B cell (primary cell): ENCODE data around the gene SFMBT1. TPM values are rescaled to one million over a fixed set of nuclear protein-coding genes. Genes with fewer than 3 reads are reported as not detected.

Source experiments
- ATAC-seq: fragments of 200-7000 bp; cut with Tn5 transposase; one replicate; pipeline ENCODE4 v1.10.0; 2021; ENCODE audit warnings: low read depth, mild to moderate bottlenecking, moderate number of reproducible peaks, moderate library complexity
- CTCF ChIA-PET: fragments of 350-600 bp; sonication (Branson Sonifier 250); formaldehyde crosslinking; loops from one replicate; lab custom pipeline; 2021; ENCODE audit warnings: antibody characterized with exemption, inconsistent platforms; lab: Charles Lee
- POLR2A ChIA-PET: fragments of 350-600 bp; sonication (Branson Sonifier 250); formaldehyde crosslinking; loops from one replicate; lab custom pipeline; 2021; ENCODE audit warnings: antibody characterized with exemption; lab: Charles Lee
- DNase-seq: peaks from one replicate; pipeline ENCODE4 v3.0.0; 2013
- H2AFZ ChIP-seq: 2 replicates; pipeline ENCODE4 v1.6.1; 2012; ENCODE audit warnings: mild to moderate bottlenecking, low read depth, low read length; ENCODE audit not compliant: insufficient read depth, poor library complexity, severe bottlenecking
- H3K27ac ChIP-seq, 2 donors: 1 replicate in 1 of 2; 2 replicates in 1 of 2; pipeline ENCODE4 v1.5.1; 2012 to 2013; ENCODE audit warnings: low read length in 2 of 2, mild to moderate bottlenecking in 2 of 2, moderate library complexity in 1 of 2
- H3K27me3 ChIP-seq, 4 experiments: fragments of 200-600 bp in 1 of 4; sonication (generic) in 1 of 4; replicated peaks in 1 of 4; 1 replicate in 2 of 4; 2 replicates in 2 of 4; pipeline versions ENCODE4 v1.6.1 to v1.7.0; 2013 to 2016; ENCODE audit warnings: low read length in 3 of 4, mild to moderate bottlenecking in 2 of 4, mixed read lengths in 1 of 4, moderate library complexity in 1 of 4; ENCODE audit not compliant: insufficient read depth in 4 of 4, control insufficient read depth in 3 of 4; ENCODE audit errors: control extremely low read depth in 1 of 4
- H3K36me3 ChIP-seq, 2 experiments: replicated peaks in 1 of 2; 1 replicate in 1 of 2; 2 replicates in 1 of 2; pipeline versions ENCODE4 v1.6.1 to v1.7.1; 2013; ENCODE audit warnings: low read length in 1 of 2; ENCODE audit not compliant: insufficient read depth in 2 of 2, control insufficient read depth in 1 of 2; ENCODE audit errors: control extremely low read depth in 1 of 2, extremely low read depth in 1 of 2
- H3K4me1 ChIP-seq, 2 donors: fragments of 200-600 bp in 1 of 2; sonication (generic) in 1 of 2; 1 replicate in 1 of 2; 2 replicates in 1 of 2; pipeline versions ENCODE4 v1.5.1 to v1.6.1; 2013 to 2017; ENCODE audit warnings: low read length in 2 of 2; ENCODE audit not compliant: control insufficient read depth in 2 of 2, insufficient read depth in 2 of 2
- H3K4me2 ChIP-seq: replicated peaks from 2 replicates; pipeline ENCODE3; 2012; ENCODE audit warnings: mild to moderate bottlenecking, low read depth, low read length; ENCODE audit not compliant: poor library complexity, severe bottlenecking
- H3K4me3 ChIP-seq, 5 experiments: fragments of 200-600 bp in 1 of 5; sonication (generic) in 1 of 5; 1 replicate in 3 of 5; 2 replicates in 2 of 5; pipeline versions ENCODE4 v1.5.1 to v1.7.0; 2011 to 2016; ENCODE audit warnings: low read length in 4 of 5, mild to moderate bottlenecking in 4 of 5, low read depth in 2 of 5, control low read depth in 1 of 5, moderate library complexity in 1 of 5; ENCODE audit not compliant: insufficient read depth in 1 of 5; ENCODE audit errors: control extremely low read depth in 1 of 5, extremely low read depth in 1 of 5
- H3K79me2 ChIP-seq: fragments of 200-600 bp; sonication (generic); one replicate; pipeline ENCODE4 v1.6.0; 2016; ENCODE audit warnings: low read length; ENCODE audit not compliant: control insufficient read depth, insufficient read depth
- H3K9ac ChIP-seq: fragments of 200-600 bp; sonication (generic); 2 replicates; pipeline ENCODE4 v1.6.1; 2017; ENCODE audit warnings: mild to moderate bottlenecking, low read length, moderate library complexity
- H3K9me3 ChIP-seq, 3 donors: one replicate each; pipeline versions ENCODE4 v1.6.1 to v1.7.1; 2013; ENCODE audit warnings: low read length in 2 of 3; ENCODE audit not compliant: control insufficient read depth in 2 of 3, insufficient read depth in 1 of 3; ENCODE audit errors: control extremely low read depth in 1 of 3
- H4K20me1 ChIP-seq: 2 replicates; pipeline ENCODE4 v1.6.0; 2012; ENCODE audit warnings: mild to moderate bottlenecking, low read length; ENCODE audit not compliant: insufficient read depth, control insufficient read depth, poor library complexity, severe bottlenecking
- H3K27ac Mint-ChIP-seq: one replicate; pipeline ENCODE4 v1.8.0; 2021; ENCODE audit warnings: mixed read lengths
- H3K27me3 Mint-ChIP-seq: one replicate; pipeline ENCODE4 v1.8.0; 2021; ENCODE audit warnings: mixed read lengths
- H3K4me1 Mint-ChIP-seq: one replicate; pipeline ENCODE4 v1.8.0; 2021; ENCODE audit warnings: mixed read lengths
- H3K4me3 Mint-ChIP-seq: one replicate; pipeline ENCODE4 v1.8.0; 2021; ENCODE audit warnings: mixed read lengths
- H3K9me3 Mint-ChIP-seq: one replicate; pipeline ENCODE4 v1.8.0; 2022; ENCODE audit warnings: mixed read lengths; ENCODE audit not compliant: insufficient read depth
- CTCF ChIP-seq: fragments of 200-600 bp; IDR thresholded peaks from one replicate; pipeline ENCODE4 v1.8.0; 2022; ENCODE audit warnings: antibody characterized with exemption, mild to moderate bottlenecking
- EZH2 ChIP-seq: IDR thresholded peaks from 2 replicates; pipeline ENCODE4 v1.6.1; 2012; ENCODE audit warnings: borderline replicate concordance, low read depth, mild to moderate bottlenecking, moderate library complexity, low read length; ENCODE audit not compliant: insufficient read depth, poor library complexity, severe bottlenecking
- WGBS: methylation state at CpG from one replicate; pipeline ENCODE4 v1.1.5; 2013; ENCODE audit warnings: missing lambda C conversion rate; ENCODE audit not compliant: insufficient coverage; 5-methylcytosine and 5-hydroxymethylcytosine counted together
- intact Hi-C: fragments of 100-400 bp; cut with micrococcal nuclease; formaldehyde crosslinking; loops from one replicate; pipeline ENCODE4 v1.10.0; 2022
- polyA plus RNA-seq: library from polyadenylated mRNA; depleted of rRNA; stranded (reverse); fragments of >200 nt; gene quantifications from 2 replicates; pipeline ENCODE4 v1.2.3, GENCODE V29; 2012
- total RNA-seq, 2 donors: library from RNA; stranded (reverse); fragments of 120-200 nt in 1 of 2; gene quantifications; 1 replicate in 1 of 2; 2 replicates in 1 of 2; pipeline versions ENCODE4 v1.2.3 to v1.2.4, GENCODE V29; 2013 to 2022

SFMBT1 gene
- total and polyA plus RNA-seq, 2 donors (not counting 1 experiment from before 2014, with no cell fraction given) = 9.9 to 55.8 TPM

GRCh38 chr3:52860424-52860768, 185.5 kb downstream of the SFMBT1 start:
- WGBS = 100% methylated on average over 7 of the region's 8 CpGs
- Histone ChIP-seq H2AFZ (no peak overlapping the region), H3K4me1 (no peaks in the 10 kb centered on the region), H3K4me2 (no peak overlapping the region), H3K9ac (no peak overlapping the region), H3K4me3 (no peak overlapping the region), H3K9me3 (peaks cover 0 to 14% (median 3%) of the 10 kb centered on the region in 3 donors), H4K20me1 (no peaks in the 10 kb centered on the region), H3K27ac (no peak overlapping the region), H3K36me3 (peaks cover 0 to 7% of the 10 kb centered on the region in 2 experiments), H3K79me2 (no peaks in the 10 kb centered on the region), H3K27me3 (no peaks in the 10 kb centered on the region)
- DNase-seq (no peak), ATAC-seq (no peak)
- Mint-ChIP-seq H3K27ac (no peak overlapping the region), H3K27me3 (no peaks in the 10 kb centered on the region), H3K4me1 (no peaks in the 10 kb centered on the region), H3K9me3 (peaks cover 5% of the 10 kb centered on the region), H3K4me3 (no peak overlapping the region)
- no peak for TF ChIP-seq CTCF
- TF ChIP-seq EZH2 = no peak
- CTCF ChIA-PET = no interaction called here
- intact Hi-C loops = no loop called here
- POLR2A ChIA-PET = no interaction called here

DNA sequence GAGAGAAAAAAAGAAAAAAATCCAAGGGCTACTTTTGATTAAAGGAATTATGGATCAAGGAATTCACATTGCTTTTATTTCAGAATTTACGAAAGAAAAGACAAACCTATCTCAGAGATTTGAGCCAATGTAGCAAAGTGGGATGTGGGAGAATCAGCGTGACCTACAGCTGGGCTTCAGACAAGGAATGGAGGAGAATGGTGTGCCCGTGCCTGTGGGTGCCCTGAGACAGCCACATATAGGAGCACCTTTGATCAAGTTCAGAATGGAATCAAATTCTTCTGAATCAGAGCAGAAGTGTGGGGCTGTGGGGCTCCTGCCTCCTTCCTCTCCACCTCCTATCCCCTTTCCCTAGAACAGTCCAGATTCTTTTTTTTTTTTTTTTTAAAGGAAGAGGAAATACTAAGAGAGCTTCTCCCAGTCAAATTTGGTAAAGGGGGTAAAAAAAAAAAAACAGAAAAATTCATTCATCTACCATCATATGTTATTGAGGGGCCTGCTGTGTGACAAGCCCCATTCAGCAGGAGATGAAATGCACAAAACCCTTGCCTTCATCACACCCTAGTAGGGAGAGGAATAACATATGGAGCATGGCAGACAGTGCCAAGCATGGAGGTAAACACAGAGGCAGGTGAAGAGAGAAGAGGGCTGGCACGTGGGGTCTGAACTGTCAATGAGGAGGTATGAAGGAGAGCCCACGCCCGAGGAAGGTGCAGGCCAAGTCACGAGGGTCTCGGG, 186.0 kb downstream of the SFMBT1 start:
- DNase-seq = no peak
- TF ChIP-seq EZH2 (no peak), CTCF (no peak)
- Histone ChIP-seq H2AFZ (no peak overlapping the region), H3K79me2 (no peaks in the 10 kb centered on the region), H3K9me3 (peaks cover 0 to 10% (median 3%) of the 10 kb centered on the region in 3 donors), H3K27me3 (no peaks in the 10 kb centered on the region), H3K4me2 (no peak overlapping the region), H3K9ac (no peak overlapping the region), H3K4me1 (no peaks in the 10 kb centered on the region), H3K4me3 (no peak overlapping the region), H4K20me1 (no peaks in the 10 kb centered on the region), H3K36me3 (peaks cover 0 to 7% of the 10 kb centered on the region in 2 experiments), H3K27ac (no peak overlapping the region)
- Mint-ChIP-seq H3K4me3 (no peak overlapping the region), H3K4me1 (no peaks in the 10 kb centered on the region), H3K9me3 (peaks cover 2% of the 10 kb centered on the region), H3K27me3 (no peaks in the 10 kb centered on the region), H3K27ac (no peak overlapping the region)
- 100% methylated on average over 6 of the region's 8 CpGs for WGBS
- ChIA-PET POLR2A (no interaction called here), CTCF (interaction anchor here (0.6 kb wide), 1 partner anchor 217 kb away, joined by 4 read pairs; no protein-coding TSS in a partner anchor)
- intact Hi-C loops = no loop called here
- no peak for ATAC-seq
